ENCODE measurements around the gene LCN6. TPM values are rescaled to one million over a fixed set of nuclear protein-coding genes. Genes with fewer than 3 reads are reported as not detected.

Gene LCN6
- total and polyA plus RNA-seq, 2 of the 13 experiments (the other 11 are each of a cell fraction or from before 2014, with no cell fraction given), result not detected

Small RNA genes lying within 50 kb of the gene (microRNA-seq; reads per million reads assigned to microRNA genes)
- not detected for gene MIR6722

Small RNA genes lying within 50 kb of the gene (small RNA-seq; reads per million reads assigned to genes)
- gene ATP6V1G1P3 (ENCODE audit: insufficient read depth in 2 of 3, insufficient read length in 3 of 3, low read depth in 2 of 3, low replicate concordance in 1 of 3) (0 reads per million in 3 experiments), gene MIR6722 (ENCODE audit: insufficient read depth in 2 of 3, insufficient read length in 3 of 3, low read depth in 2 of 3, low replicate concordance in 1 of 3) (0 reads per million in 3 experiments)

Other genes starting within 250 kb of the LCN6 start
- 0.22 and 0.35 TPM in 2 replicates for gene NOTCH1, start 202.5 kb downstream of the LCN6 start, total RNA-seq (2016; rRNA removed; fragmentation: Illumina TruSeq; extraction: Trizol)
- 0.09 and 0.12 TPM in 2 replicates for gene NOTCH1, start 202.5 kb downstream of the LCN6 start, polyA plus RNA-seq (2011; rRNA removed)
- 0.20 TPM in 1 of 2 replicates, not detected in the other for gene EGFL7, start 85.6 kb downstream of the LCN6 start, total RNA-seq (2016; rRNA removed; fragmentation: Illumina TruSeq; extraction: Trizol)
- 5.1 and 10.3 TPM in 2 replicates for gene EGFL7, start 85.6 kb downstream of the LCN6 start, polyA plus RNA-seq (2011; rRNA removed)
- 2.5 and 3.9 TPM in 2 replicates for gene AGPAT2, start 61.1 kb downstream of the LCN6 start, total RNA-seq (2016; rRNA removed; fragmentation: Illumina TruSeq; extraction: Trizol)
- gene AGPAT2, start 61.1 kb downstream of the LCN6 start, polyA plus RNA-seq (2011; rRNA removed), result 25.8 and 33.0 TPM in 2 replicates
- gene DIPK1B, start 36.0 kb downstream of the LCN6 start, total RNA-seq (2016; rRNA removed; fragmentation: Illumina TruSeq; extraction: Trizol), result 0.18 and 0.28 TPM in 2 replicates
- gene DIPK1B, start 36.0 kb downstream of the LCN6 start, polyA plus RNA-seq (2011; rRNA removed), result 3.9 and 7.2 TPM in 2 replicates
- gene LCN10, start 5.6 kb downstream of the LCN6 start, total RNA-seq (2016; rRNA removed; fragmentation: Illumina TruSeq; extraction: Trizol), result 0.14 and 0.53 TPM in 2 replicates
- gene LCN10, start 5.6 kb downstream of the LCN6 start, polyA plus RNA-seq (2011; rRNA removed), result 0.61 and 0.84 TPM in 2 replicates
- not detected in 2 replicates for gene LCN8, start 9.7 kb upstream of the LCN6 start, total RNA-seq (2016; rRNA removed; fragmentation: Illumina TruSeq; extraction: Trizol)
- gene LCN8, start 9.7 kb upstream of the LCN6 start, polyA plus RNA-seq (2011; rRNA removed), result 0.15 TPM in 1 of 2 replicates, not detected in the other
- gene LCN15, start 16.0 kb upstream of the LCN6 start, total RNA-seq (2016; rRNA removed; fragmentation: Illumina TruSeq; extraction: Trizol), result 0.29 and 1.3 TPM in 2 replicates
- 32.9 and 53.7 TPM in 2 replicates for gene LCN15, start 16.0 kb upstream of the LCN6 start, polyA plus RNA-seq (2011; rRNA removed)
- gene TMEM141, start 42.8 kb upstream of the LCN6 start, total RNA-seq (2016; rRNA removed; fragmentation: Illumina TruSeq; extraction: Trizol), result 81.0 and 84.7 TPM in 2 replicates
- 199 and 202 TPM in 2 replicates for gene TMEM141, start 42.8 kb upstream of the LCN6 start, polyA plus RNA-seq (2011; rRNA removed)
- 3.0 and 5.0 TPM in 2 replicates for gene CCDC183, start 47.8 kb upstream of the LCN6 start, total RNA-seq (2016; rRNA removed; fragmentation: Illumina TruSeq; extraction: Trizol)
- gene CCDC183, start 47.8 kb upstream of the LCN6 start, polyA plus RNA-seq (2011; rRNA removed), result 66.4 and 91.2 TPM in 2 replicates
- 66.4 and 81.5 TPM in 2 replicates for gene RABL6, start 59.4 kb upstream of the LCN6 start, total RNA-seq (2016; rRNA removed; fragmentation: Illumina TruSeq; extraction: Trizol)
- 125 and 139 TPM in 2 replicates for gene RABL6, start 59.4 kb upstream of the LCN6 start, polyA plus RNA-seq (2011; rRNA removed)
- gene AJM1, start 94.0 kb upstream of the LCN6 start, total RNA-seq (2016; rRNA removed; fragmentation: Illumina TruSeq; extraction: Trizol), result 0.48 and 1.1 TPM in 2 replicates
- gene AJM1, start 94.0 kb upstream of the LCN6 start, polyA plus RNA-seq (2011; rRNA removed), result 1.2 and 1.4 TPM in 2 replicates
- gene PHPT1, start 100.9 kb upstream of the LCN6 start, total RNA-seq (2016; rRNA removed; fragmentation: Illumina TruSeq; extraction: Trizol), result 155 and 192 TPM in 2 replicates
- gene PHPT1, start 100.9 kb upstream of the LCN6 start, polyA plus RNA-seq (2011; rRNA removed), result 184 and 189 TPM in 2 replicates
- 1.2 and 6.0 TPM in 2 replicates for gene MAMDC4, start 103.8 kb upstream of the LCN6 start, total RNA-seq (2016; rRNA removed; fragmentation: Illumina TruSeq; extraction: Trizol)
- gene MAMDC4, start 103.8 kb upstream of the LCN6 start, polyA plus RNA-seq (2011; rRNA removed), result 6.8 and 7.9 TPM in 2 replicates
- 379 and 474 TPM in 2 replicates for gene EDF1, start 117.8 kb upstream of the LCN6 start, total RNA-seq (2016; rRNA removed; fragmentation: Illumina TruSeq; extraction: Trizol)
- 235 and 269 TPM in 2 replicates for gene EDF1, start 117.8 kb upstream of the LCN6 start, polyA plus RNA-seq (2011; rRNA removed)
- gene TRAF2, start 138.0 kb upstream of the LCN6 start, total RNA-seq (2016; rRNA removed; fragmentation: Illumina TruSeq; extraction: Trizol), result 13.4 and 13.6 TPM in 2 replicates
- 12.4 and 15.5 TPM in 2 replicates for gene TRAF2, start 138.0 kb upstream of the LCN6 start, polyA plus RNA-seq (2011; rRNA removed)
- gene FBXW5, start 196.2 kb upstream of the LCN6 start, total RNA-seq (2016; rRNA removed; fragmentation: Illumina TruSeq; extraction: Trizol), result 47.4 and 60.4 TPM in 2 replicates
- gene FBXW5, start 196.2 kb upstream of the LCN6 start, polyA plus RNA-seq (2011; rRNA removed), result 52.0 and 76.2 TPM in 2 replicates
- 2.0 and 4.9 TPM in 2 replicates for gene C8G, start 196.7 kb upstream of the LCN6 start, total RNA-seq (2016; rRNA removed; fragmentation: Illumina TruSeq; extraction: Trizol)
- 12.8 and 18.3 TPM in 2 replicates for gene C8G, start 196.7 kb upstream of the LCN6 start, polyA plus RNA-seq (2011; rRNA removed)
- gene LCN12, start 203.7 kb upstream of the LCN6 start, total RNA-seq (2016; rRNA removed; fragmentation: Illumina TruSeq; extraction: Trizol), result 1.2 and 3.4 TPM in 2 replicates
- 6.9 and 7.5 TPM in 2 replicates for gene LCN12, start 203.7 kb upstream of the LCN6 start, polyA plus RNA-seq (2011; rRNA removed)
- 0.33 TPM in 1 of 2 replicates, not detected in the other for gene PTGDS, start 229.0 kb upstream of the LCN6 start, total RNA-seq (2016; rRNA removed; fragmentation: Illumina TruSeq; extraction: Trizol)
- gene PTGDS, start 229.0 kb upstream of the LCN6 start, polyA plus RNA-seq (2011; rRNA removed), result 0.31 and 0.50 TPM in 2 replicates
- not detected in 2 replicates for gene LCNL1, start 234.5 kb upstream of the LCN6 start, total RNA-seq (2016; rRNA removed; fragmentation: Illumina TruSeq; extraction: Trizol)
- not detected in 2 replicates for gene LCNL1, start 234.5 kb upstream of the LCN6 start, polyA plus RNA-seq (2011; rRNA removed)
- gene PAXX, start 243.9 kb upstream of the LCN6 start, total RNA-seq (2016; rRNA removed; fragmentation: Illumina TruSeq; extraction: Trizol), result 20.7 and 31.9 TPM in 2 replicates
- 14.0 and 18.0 TPM in 2 replicates for gene PAXX, start 243.9 kb upstream of the LCN6 start, polyA plus RNA-seq (2011; rRNA removed)
- gene CLIC3, start 248.0 kb upstream of the LCN6 start, total RNA-seq (2016; rRNA removed; fragmentation: Illumina TruSeq; extraction: Trizol), result 0.34 and 0.51 TPM in 2 replicates
- gene CLIC3, start 248.0 kb upstream of the LCN6 start, polyA plus RNA-seq (2011; rRNA removed), result 1.5 and 1.6 TPM in 2 replicates